ENCODE data around the gene CUL7. TPM values are rescaled to one million over a fixed set of nuclear protein-coding genes. Genes with fewer than 3 reads are reported as not detected.

Gene CUL7
- total RNA-seq, 1 experiment from 2014 or later, result 34.1 TPM

DNA sequence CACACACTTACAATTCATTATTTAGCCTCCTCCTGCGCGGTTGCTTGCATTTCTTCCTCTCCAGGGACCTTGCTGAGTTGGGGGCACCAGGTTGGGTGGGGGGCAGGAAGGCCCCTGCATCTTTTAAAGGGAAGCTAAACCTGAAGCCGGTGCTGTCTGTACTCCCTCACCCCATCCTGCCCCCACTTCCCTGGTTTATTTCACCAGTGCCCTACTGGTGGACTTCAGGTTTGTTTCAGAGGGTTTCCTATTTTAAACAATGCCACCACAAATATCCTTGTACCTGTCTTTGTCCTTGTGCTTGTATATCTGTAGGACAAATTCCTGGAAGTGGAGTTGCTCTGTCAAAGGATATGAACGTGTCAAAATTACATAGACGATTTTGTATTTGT is 43.4 kb upstream of the CUL7 start:
- intact Hi-C loops (cut with micrococcal nuclease), result no loop called here
- Histone ChIP-seq H3K27me3 (ENCODE audit: insufficient read depth, low read length) (no peaks in the 10 kb centered on the region), H3K9me3 (ENCODE audit: control insufficient read depth in 1 of 2, insufficient read depth in 1 of 2, low read depth in 1 of 2, low read length in 2 of 2) (no peaks in the 10 kb centered on the region), H3K9ac (ENCODE audit: low read length) (peak overlapping the region; percentile 37), H3K4me3 (replicated peaks in 1 of 2; ENCODE audit: low read depth in 1 of 2, low read length in 2 of 2) (no peak overlapping the region), H3K4me2 (ENCODE audit: low read length) (peak overlapping the region; percentile 68), H2AFZ (ENCODE audit: low read depth, low read length, poor library complexity, severe bottlenecking) (no peak overlapping the region), H3K36me3 (ENCODE audit: control insufficient read depth in 1 of 2, insufficient read depth in 2 of 2, low read length in 2 of 2) (no peaks in the 10 kb centered on the region), H4K20me1 (ENCODE audit: insufficient read depth) (no peaks in the 10 kb centered on the region; the same call in 1 of the 2 replicates), H3K27ac (ENCODE audit: low read depth, low read length) (peak overlapping the region; percentile 89), H3K79me2 (ENCODE audit: insufficient read depth, low read length) (peaks cover 55% of the 10 kb centered on the region), H3K4me1 (ENCODE audit: control insufficient read depth in 1 of 2, insufficient read depth in 2 of 2, low read length in 2 of 2) (peaks cover 28 to 60% of the 10 kb centered on the region in 2 experiments), H3K9me2 (ENCODE audit: insufficient read depth) (no peaks in the 10 kb centered on the region)
- ChIA-PET POLR2A (interaction anchor here (1.0 kb wide), 1 partner anchor 167 kb away, joined by 3 read pairs; no protein-coding TSS in a partner anchor), RAD21 (ENCODE audit: low non-redundant PET in 1 of 2, low total read pairs in 2 of 2, uncharacterized antibody in 2 of 2, unreplicated experiment in 2 of 2) (no interaction called here), CTCF (no interaction called here)
- TF ChIP-seq EZH2phosphoT487 (IDR thresholded peaks at IDR 0.05; ENCODE audit: borderline replicate concordance), result no peak
- TF ChIP-seq SP1 (IDR thresholded peaks at IDR 0.05; ENCODE audit: low read depth), result 0 out of 2 replicates have a peak, but pooled peaks have one; percentile 3
- TF ChIP-seq, protein P1, sequence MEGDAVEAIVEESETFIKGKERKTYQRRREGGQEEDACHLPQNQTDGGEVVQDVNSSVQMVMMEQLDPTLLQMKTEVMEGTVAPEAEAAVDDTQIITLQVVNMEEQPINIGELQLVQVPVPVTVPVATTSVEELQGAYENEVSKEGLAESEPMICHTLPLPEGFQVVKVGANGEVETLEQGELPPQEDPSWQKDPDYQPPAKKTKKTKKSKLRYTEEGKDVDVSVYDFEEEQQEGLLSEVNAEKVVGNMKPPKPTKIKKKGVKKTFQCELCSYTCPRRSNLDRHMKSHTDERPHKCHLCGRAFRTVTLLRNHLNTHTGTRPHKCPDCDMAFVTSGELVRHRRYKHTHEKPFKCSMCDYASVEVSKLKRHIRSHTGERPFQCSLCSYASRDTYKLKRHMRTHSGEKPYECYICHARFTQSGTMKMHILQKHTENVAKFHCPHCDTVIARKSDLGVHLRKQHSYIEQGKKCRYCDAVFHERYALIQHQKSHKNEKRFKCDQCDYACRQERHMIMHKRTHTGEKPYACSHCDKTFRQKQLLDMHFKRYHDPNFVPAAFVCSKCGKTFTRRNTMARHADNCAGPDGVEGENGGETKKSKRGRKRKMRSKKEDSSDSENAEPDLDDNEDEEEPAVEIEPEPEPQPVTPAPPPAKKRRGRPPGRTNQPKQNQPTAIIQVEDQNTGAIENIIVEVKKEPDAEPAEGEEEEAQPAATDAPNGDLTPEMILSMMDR (IDR thresholded peaks at IDR 0.05 in 2 of 3, conservative IDR thresholded peaks at IDR 0.05 in 1 of 3; ENCODE audit: borderline replicate concordance in 1 of 3, insufficient read depth in 1 of 3, low read depth in 2 of 3, low read length in 2 of 3), result no peak
- TF ChIP-seq POLR2AphosphoS5 (IDR thresholded peaks at IDR 0.05; ENCODE audit: low read depth, low read length), result no peak
- TF ChIP-seq, protein P2, sequence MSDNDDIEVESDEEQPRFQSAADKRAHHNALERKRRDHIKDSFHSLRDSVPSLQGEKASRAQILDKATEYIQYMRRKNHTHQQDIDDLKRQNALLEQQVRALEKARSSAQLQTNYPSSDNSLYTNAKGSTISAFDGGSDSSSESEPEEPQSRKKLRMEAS (IDR thresholded peaks at IDR 0.05), result 0 out of 2 replicates have a peak, but pooled peaks have one; percentile 22
- TF ChIP-seq ZNF274 (IDR thresholded peaks at IDR 0.05; ENCODE audit: low read depth, low read length), result no peak
- DNase-seq (ENCODE audit: low read depth, low spot score) (no peak), ATAC-seq (peak; percentile 49; the same call in 1 of the 2 replicates)
- no TSS peak for BruUV-seq (replicated peaks)

All from HCT116 (cell line).